Gastroesophageal sphincter (tissue), 4 donors: ENCODE results near the gene ATP10D. TPM values are rescaled to one million over a fixed set of nuclear protein-coding genes. Genes with fewer than 3 reads are reported as not detected.

Source experiments
- ATAC-seq: fragments of 150-250 bp; one replicate; pipeline ENCODE4 v1.9.1; 2016; ENCODE audit warnings: mild to moderate bottlenecking, moderate library complexity
- H3K27ac ChIP-seq, 4 donors: fragments of 200-600 bp; sonication (generic) in 3 of 4; 1 replicate in 3 of 4; 2 replicates in 1 of 4; pipeline ENCODE4 v1.5.1; 2016 to 2019
- H3K27me3 ChIP-seq: fragments of 200-600 bp; sonication (generic); one replicate; pipeline ENCODE4 v1.5.1; 2019
- H3K36me3 ChIP-seq, 2 donors: fragments of 200-600 bp; sonication (generic); one replicate each; pipeline ENCODE4 v1.5.1; 2019; ENCODE audit warnings: control low read depth in 1 of 2
- H3K4me1 ChIP-seq, 3 donors: fragments of 200-600 bp; sonication (generic); 1 replicate in 2 of 3; 2 replicates in 1 of 3; pipeline ENCODE4 v1.5.1; 2016 to 2019; ENCODE audit warnings: control low read depth in 2 of 3
- H3K4me3 ChIP-seq, 2 donors: fragments of 200-600 bp; sonication (generic); one replicate each; pipeline ENCODE4 v1.5.1; 2019; ENCODE audit warnings: mild to moderate bottlenecking in 1 of 2, moderate library complexity in 1 of 2
- H3K9me3 ChIP-seq, 3 donors: fragments of 200-600 bp; sonication (generic); one replicate each; pipeline ENCODE4 v1.5.1; 2017 to 2019; ENCODE audit warnings: control low read depth in 2 of 3
- CTCF ChIP-seq, 4 experiments: fragments of 200-600 bp in 2 of 4; fragments of 450-650 bp in 2 of 4; sonication (generic) in 1 of 4; IDR thresholded peaks; one replicate each; pipeline ENCODE4 v1.5.1; 2017 to 2019; ENCODE audit warnings: antibody characterized with exemption in 4 of 4, mild to moderate bottlenecking in 2 of 4, moderate library complexity in 2 of 4
- EP300 ChIP-seq: sonication (generic); formaldehyde crosslinking; IDR thresholded peaks from one replicate; pipeline ENCODE4 v1.6.1; 2017; ENCODE audit warnings: antibody characterized with exemption, mild to moderate bottlenecking
- POLR2A ChIP-seq, 2 donors: fragments of 450-650 bp; IDR thresholded peaks; one replicate each; pipeline ENCODE4 v1.6.1; 2017; ENCODE audit warnings: antibody characterized with exemption in 2 of 2, mild to moderate bottlenecking in 2 of 2, moderate library complexity in 1 of 2
- POLR2AphosphoS5 ChIP-seq: sonication (generic); formaldehyde crosslinking; IDR thresholded peaks from one replicate; pipeline ENCODE4 v1.6.1; 2017; ENCODE audit warnings: antibody characterized with exemption
- WGBS, 2 donors: methylation state at CpG; one replicate each; pipeline ENCODE4 v1.1.5; 2018; ENCODE audit warnings: low coverage in 1 of 2; 5-methylcytosine and 5-hydroxymethylcytosine counted together
- total RNA-seq, 4 donors: library from RNA; depleted of rRNA; stranded (reverse); fragments of >200 nt; gene quantifications; one replicate each; pipeline ENCODE4 v1.1.0, GENCODE V29; 2016

The ATP10D gene
- total RNA-seq, 4 donors from 2014 or later, result 18.2 to 30.2 (median 21.4) TPM

- H3K4me1 ChIP-seq, result peaks cover 5 to 25% (median 10%) of the 10 kb centered on the region in 3 donors
- peak overlapping the region in 3 of 4 donors; percentile 67 to 76 (median 75) for H3K27ac ChIP-seq
- no peak for ATAC-seq
- TF ChIP-seq POLR2A (IDR thresholded peaks at IDR 0.05) (no peak), CTCF (IDR thresholded peaks at IDR 0.05) (no peak), POLR2AphosphoS5 (no peak), EP300 (no peak)
- H3K9me3 ChIP-seq, result no peaks in the 10 kb centered on the region
- WGBS, 2 donors, result 93 to 100% methylated on average over 2 to 4 of the region's 4 CpGs
- H3K36me3 ChIP-seq, result peaks cover 0 to 46% of the 10 kb centered on the region in 2 donors
- no peaks in the 10 kb centered on the region for H3K27me3 ChIP-seq
- H3K4me3 ChIP-seq, result no peak overlapping the region
Measured at GRCh38 chr4:47532658-47533057, 47.6 kb downstream of the ATP10D start.

- no peaks in the 10 kb centered on the region for H3K9me3 ChIP-seq
- no peak overlapping the region for H3K27ac ChIP-seq
- no peak overlapping the region for H3K4me3 ChIP-seq
- peaks cover 5 to 25% (median 10%) of the 10 kb centered on the region in 3 donors for H3K4me1 ChIP-seq
- H3K27me3 ChIP-seq, result no peaks in the 10 kb centered on the region
- WGBS, 2 donors, result 76 to 88% methylated on average over 4 of the region's 4 CpGs
- TF ChIP-seq POLR2A (IDR thresholded peaks at IDR 0.05), result no peak
- no peak for TF ChIP-seq POLR2AphosphoS5
- TF ChIP-seq CTCF (IDR thresholded peaks at IDR 0.05), result no peak
- TF ChIP-seq EP300, result no peak
- peaks cover 0 to 39% of the 10 kb centered on the region in 2 donors for H3K36me3 ChIP-seq
- no peak for ATAC-seq
Measured at GRCh38 chr4:47533689-47534347, 48.7 kb downstream of the ATP10D start.

DNA sequence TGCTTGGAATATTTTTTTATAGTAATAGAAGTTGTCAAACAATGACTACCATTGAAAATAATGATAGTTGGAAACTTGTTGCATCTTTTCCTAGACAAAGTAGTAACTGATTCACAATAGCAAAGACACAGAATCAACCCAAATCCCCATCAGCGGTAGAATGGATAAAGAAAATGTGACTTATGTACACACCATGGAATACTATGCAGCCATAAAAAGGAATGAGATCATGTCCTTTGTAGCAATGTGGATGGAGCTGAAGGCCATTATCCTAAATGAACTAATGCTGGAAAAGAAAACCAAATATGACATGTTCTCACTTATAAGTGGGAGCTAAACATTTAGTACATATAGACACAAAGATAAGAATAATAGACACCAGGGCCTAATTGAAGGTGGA, 49.7 kb downstream of the ATP10D start:
- 73 to 100% methylated on average over 1 of the region's 1 CpG for WGBS, 2 donors
- no peak overlapping the region for H3K4me3 ChIP-seq
- ATAC-seq, result no peak
- H3K9me3 ChIP-seq, result no peaks in the 10 kb centered on the region
- peaks cover 5 to 25% (median 10%) of the 10 kb centered on the region in 3 donors for H3K4me1 ChIP-seq
- H3K36me3 ChIP-seq, result peaks cover 0 to 47% of the 10 kb centered on the region in 2 donors
- no peak overlapping the region for H3K27ac ChIP-seq
- no peak for TF ChIP-seq POLR2A (IDR thresholded peaks at IDR 0.05)
- no peak for TF ChIP-seq EP300
- TF ChIP-seq POLR2AphosphoS5, result no peak
- no peak for TF ChIP-seq CTCF (IDR thresholded peaks at IDR 0.05)
- no peaks in the 10 kb centered on the region for H3K27me3 ChIP-seq

DNA sequence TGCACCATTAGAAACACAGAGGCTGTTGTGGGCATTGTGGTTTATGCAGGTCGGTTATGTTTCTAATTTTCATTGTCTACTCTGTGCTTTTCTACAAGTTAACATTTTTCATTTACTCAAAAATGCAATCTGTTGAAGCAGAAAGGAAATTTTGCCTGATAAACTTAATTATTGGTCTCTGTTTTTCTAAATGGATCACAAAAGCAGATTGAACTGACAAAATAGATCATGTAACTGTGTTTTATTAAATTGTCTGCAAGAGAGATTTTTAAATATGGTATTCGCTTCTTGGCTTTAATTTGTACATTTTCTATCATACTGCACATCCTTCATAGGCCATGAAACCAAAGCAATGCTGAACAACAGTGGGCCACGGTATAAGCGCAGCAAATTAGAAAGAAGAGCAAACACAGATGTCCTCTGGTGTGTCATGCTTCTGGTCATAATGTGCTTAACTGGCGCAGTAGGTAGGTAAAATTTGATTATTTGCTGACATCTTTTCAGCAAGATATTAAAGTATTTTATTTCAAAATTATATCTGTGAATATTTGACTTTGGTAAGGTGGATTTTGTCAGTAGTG, 50.6 kb downstream of the ATP10D start:
- peaks cover 0 to 53% of the 10 kb centered on the region in 2 donors for H3K36me3 ChIP-seq
- no peaks in the 10 kb centered on the region for H3K27me3 ChIP-seq
- WGBS, 2 donors, result 87 to 97% methylated on average over 5 of the region's 5 CpGs
- no peaks in the 10 kb centered on the region for H3K9me3 ChIP-seq
- no peak overlapping the region for H3K4me3 ChIP-seq
- no peak overlapping the region for H3K27ac ChIP-seq
- no peak for ATAC-seq
- H3K4me1 ChIP-seq, result peaks cover 4 to 22% (median 10%) of the 10 kb centered on the region in 3 donors
- TF ChIP-seq EP300 (no peak), POLR2AphosphoS5 (no peak), CTCF (IDR thresholded peaks at IDR 0.05) (no peak), POLR2A (IDR thresholded peaks at IDR 0.05) (no peak)

GRCh38 chr4:47536966-47537365, 51.9 kb downstream of the ATP10D start:
- Histone ChIP-seq H3K36me3 (peaks cover 0 to 63% of the 10 kb centered on the region in 2 donors), H3K9me3 (no peaks in the 10 kb centered on the region), H3K27me3 (no peaks in the 10 kb centered on the region), H3K4me3 (no peak overlapping the region), H3K4me1 (peaks cover 0 to 9% (median 0%) of the 10 kb centered on the region in 3 donors), H3K27ac (no peak overlapping the region)
- ATAC-seq, result no peak
- TF ChIP-seq POLR2AphosphoS5, result no peak
- no peak for TF ChIP-seq POLR2A (IDR thresholded peaks at IDR 0.05)
- no peak for TF ChIP-seq EP300
- TF ChIP-seq CTCF (IDR thresholded peaks at IDR 0.05), result no peak
- 0% methylated on average over 1 of the region's 1 CpG for WGBS, 2 donors
